Measurements from ENCODE around the gene BCL7C. TPM values are rescaled to one million over a fixed set of nuclear protein-coding genes. Genes with fewer than 3 reads are reported as not detected.
"Not testable (repeated sequence)": the region's sequence is repeated elsewhere in the genome, so short reads cannot be mapped to it uniquely, and the experiment has no call there.

The BCL7C gene
- polyA plus RNA-seq (2011; rRNA removed) (27.7 and 27.8 TPM in 2 replicates), polyA minus RNA-seq (2011; rRNA and poly(A)+ RNA removed) (10.8 and 11.1 TPM in 2 replicates)

DNA sequence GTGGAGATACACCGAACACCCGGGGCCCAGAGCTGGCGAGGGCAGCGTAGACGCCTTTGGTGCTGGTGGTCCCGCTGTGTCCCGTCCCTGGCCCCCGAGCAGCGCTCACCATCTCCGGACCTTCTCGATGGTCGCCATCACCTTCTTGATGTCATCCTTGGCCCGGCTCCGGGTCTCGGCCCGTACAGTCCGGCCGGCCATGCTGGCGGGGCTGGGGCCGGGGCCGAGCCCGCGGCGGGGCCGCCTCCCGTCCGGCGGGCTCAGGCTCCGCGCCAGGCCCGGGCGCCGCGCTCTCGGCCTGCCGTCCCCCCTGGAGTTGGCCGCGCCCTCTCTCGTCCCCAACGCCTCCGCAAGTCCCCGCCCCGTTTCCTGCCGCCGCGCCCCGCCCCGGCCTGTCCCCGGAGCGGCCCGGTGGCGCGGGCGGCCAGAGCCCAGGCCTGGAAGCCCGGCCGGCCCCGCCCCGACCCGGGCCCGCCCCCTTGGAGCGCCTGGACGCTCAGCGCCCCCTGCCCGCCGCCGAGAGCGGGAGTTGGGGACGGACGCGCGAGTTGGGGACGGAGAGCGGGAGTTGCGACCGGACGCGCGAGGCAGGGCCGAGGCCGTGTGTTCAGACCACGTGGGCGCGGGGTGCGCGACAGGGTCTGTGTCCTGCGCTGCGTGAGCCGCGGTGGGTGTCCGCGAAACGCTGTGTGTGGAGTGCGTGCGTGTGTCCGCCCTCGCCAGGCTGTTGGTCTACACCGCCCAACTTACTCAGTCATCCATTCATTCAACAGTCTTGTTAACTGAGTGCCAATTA, at the start of gene BCL7C:
Gene BCL7C (minus strand): TSS at position 334 of the 796 bp plus-strand sequence. CDS start 133 bp downstream, at position 201.
- Histone ChIP-seq H3K27me3 (ENCODE audit: control insufficient read depth, insufficient read depth, low read length) (no peaks in the 10 kb centered on the region), H3K4me3 (ENCODE audit: low read depth, low read length) (peak within 1 kb of the TSS; percentile 93), H3K27ac (ENCODE audit: low read depth, low read length) (peak within 1 kb of the TSS; percentile 57), H3K9me3 (ENCODE audit: control insufficient read depth, insufficient read depth, low read length) (peaks cover 4% of the 10 kb centered on the region; the same call in 1 of the 2 replicates)
- CTCF ChIA-PET = interaction anchor here (2.1 to 2.2 kb wide), 2 partner anchors 7 to 49 kb away, joined by 7 to 10 read pairs; no protein-coding TSS in a partner anchor
- TF ChIP-seq, protein P1, sequence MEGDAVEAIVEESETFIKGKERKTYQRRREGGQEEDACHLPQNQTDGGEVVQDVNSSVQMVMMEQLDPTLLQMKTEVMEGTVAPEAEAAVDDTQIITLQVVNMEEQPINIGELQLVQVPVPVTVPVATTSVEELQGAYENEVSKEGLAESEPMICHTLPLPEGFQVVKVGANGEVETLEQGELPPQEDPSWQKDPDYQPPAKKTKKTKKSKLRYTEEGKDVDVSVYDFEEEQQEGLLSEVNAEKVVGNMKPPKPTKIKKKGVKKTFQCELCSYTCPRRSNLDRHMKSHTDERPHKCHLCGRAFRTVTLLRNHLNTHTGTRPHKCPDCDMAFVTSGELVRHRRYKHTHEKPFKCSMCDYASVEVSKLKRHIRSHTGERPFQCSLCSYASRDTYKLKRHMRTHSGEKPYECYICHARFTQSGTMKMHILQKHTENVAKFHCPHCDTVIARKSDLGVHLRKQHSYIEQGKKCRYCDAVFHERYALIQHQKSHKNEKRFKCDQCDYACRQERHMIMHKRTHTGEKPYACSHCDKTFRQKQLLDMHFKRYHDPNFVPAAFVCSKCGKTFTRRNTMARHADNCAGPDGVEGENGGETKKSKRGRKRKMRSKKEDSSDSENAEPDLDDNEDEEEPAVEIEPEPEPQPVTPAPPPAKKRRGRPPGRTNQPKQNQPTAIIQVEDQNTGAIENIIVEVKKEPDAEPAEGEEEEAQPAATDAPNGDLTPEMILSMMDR (IDR thresholded peaks at IDR 0.05; ENCODE audit: low read depth, low read length) = peak; percentile 48
- DNase-seq (ENCODE audit: low read depth, low spot score) = no peak
- POLR2A ChIA-PET = interaction anchor here (0.6 to 0.8 kb wide), 3 partner anchors 19 to 260 kb away, joined by 3 to 4 read pairs (median 3); no protein-coding TSS in a partner anchor

DNA sequence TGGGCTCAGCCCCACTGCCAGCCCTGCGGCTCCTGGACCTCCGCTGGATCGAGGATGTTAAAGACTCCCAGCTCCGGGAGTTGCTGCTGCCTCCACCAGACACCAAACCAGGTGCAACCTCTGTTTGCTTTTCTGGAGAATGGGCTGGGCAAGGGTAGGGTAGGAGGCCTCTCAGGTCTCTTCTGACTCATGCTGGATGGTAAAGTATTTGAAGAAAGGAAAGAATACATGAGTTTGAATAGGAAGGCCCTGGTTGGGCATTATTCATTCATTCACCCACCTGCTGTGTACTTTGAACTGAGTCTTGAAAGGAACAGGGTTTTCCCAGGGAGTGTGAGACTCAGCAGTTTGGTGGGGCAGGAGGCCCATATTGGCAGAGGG, 48.5 kb upstream of the BCL7C start:
- TF ChIP-seq, protein P1 (IDR thresholded peaks at IDR 0.05; ENCODE audit: low read depth, low read length) = no peak
- ChIA-PET CTCF (interaction anchor here (0.7 to 2.5 kb wide), 9 partner anchors 8 to 416 kb away, joined by 3 to 20 read pairs (median 3); no protein-coding TSS in a partner anchor), POLR2A (interaction anchor here (0.6 kb wide), 3 partner anchors 65 to 530 kb away, joined by 3 to 4 read pairs (median 4); partner anchors contain the start of gene TGFB1I1)
- no peaks in the 10 kb centered on the region; the same call in 1 of the 2 replicates for H3K9me3 ChIP-seq (ENCODE audit: control insufficient read depth, insufficient read depth, low read length)
- no peak for DNase-seq (ENCODE audit: low read depth, low spot score)
- no peak overlapping the region for H3K4me3 ChIP-seq (ENCODE audit: low read depth, low read length)
- no peaks in the 10 kb centered on the region for H3K27me3 ChIP-seq (ENCODE audit: control insufficient read depth, insufficient read depth, low read length)
- no peak overlapping the region for H3K27ac ChIP-seq (ENCODE audit: low read depth, low read length)

DNA sequence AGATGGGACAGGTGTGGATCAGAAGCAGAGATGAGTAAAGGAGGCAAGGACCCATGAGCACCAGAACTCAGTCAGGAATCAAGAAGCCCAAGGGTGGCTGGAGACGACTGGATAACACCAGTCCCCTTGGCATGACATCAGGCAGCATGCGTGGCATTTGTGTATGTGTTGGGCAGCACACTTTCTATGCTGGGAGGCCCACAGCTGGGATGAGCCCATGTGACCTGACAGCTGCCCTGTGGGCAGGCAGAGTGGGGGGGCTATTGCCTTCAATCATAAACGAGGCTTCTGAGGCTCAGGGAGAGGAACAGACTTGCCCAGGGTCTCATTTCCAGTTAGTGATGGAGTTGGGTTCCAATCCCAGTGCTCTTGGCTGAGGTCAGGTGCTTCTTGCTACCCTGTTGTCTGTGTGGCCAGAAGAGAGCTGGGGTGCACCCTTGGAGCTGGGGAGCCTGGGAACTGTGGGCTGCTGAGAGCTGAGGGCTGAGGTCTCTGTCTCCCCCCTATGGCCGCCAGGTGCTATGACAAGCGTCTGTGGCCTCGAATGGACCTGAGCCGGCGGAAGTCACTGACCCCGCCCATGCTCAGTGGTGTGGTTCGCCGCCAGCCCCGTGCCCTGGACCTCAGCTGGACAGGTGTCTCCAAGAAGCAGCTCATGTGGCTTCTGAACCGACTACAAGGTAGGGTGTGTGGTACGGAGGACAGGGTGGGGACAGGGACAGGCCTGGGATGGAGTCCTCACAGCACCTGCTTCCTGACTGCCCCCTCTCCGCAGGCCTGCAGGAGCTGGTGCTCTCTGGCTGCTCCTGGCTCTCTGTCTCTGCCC, 47.9 kb upstream of the BCL7C start:
- ChIA-PET POLR2A (interaction anchor here (0.6 to 0.7 kb wide), 5 partner anchors 9 to 530 kb away, joined by 3 to 13 read pairs (median 4); partner anchors contain the start of genes CTF1 and TGFB1I1), CTCF (interaction anchor here (0.7 to 2.5 kb wide), 9 partner anchors 8 to 415 kb away, joined by 3 to 20 read pairs (median 3); no protein-coding TSS in a partner anchor)
- Histone ChIP-seq H3K27me3 (ENCODE audit: control insufficient read depth, insufficient read depth, low read length) (no peaks in the 10 kb centered on the region), H3K4me3 (ENCODE audit: low read depth, low read length) (no peak overlapping the region), H3K9me3 (ENCODE audit: control insufficient read depth, insufficient read depth, low read length) (no peaks in the 10 kb centered on the region; the same call in 1 of the 2 replicates), H3K27ac (ENCODE audit: low read depth, low read length) (no peak overlapping the region)
- DNase-seq (ENCODE audit: low read depth, low spot score) = no peak
- TF ChIP-seq, protein P1 (IDR thresholded peaks at IDR 0.05; ENCODE audit: low read depth, low read length) = peak; percentile 85

DNA sequence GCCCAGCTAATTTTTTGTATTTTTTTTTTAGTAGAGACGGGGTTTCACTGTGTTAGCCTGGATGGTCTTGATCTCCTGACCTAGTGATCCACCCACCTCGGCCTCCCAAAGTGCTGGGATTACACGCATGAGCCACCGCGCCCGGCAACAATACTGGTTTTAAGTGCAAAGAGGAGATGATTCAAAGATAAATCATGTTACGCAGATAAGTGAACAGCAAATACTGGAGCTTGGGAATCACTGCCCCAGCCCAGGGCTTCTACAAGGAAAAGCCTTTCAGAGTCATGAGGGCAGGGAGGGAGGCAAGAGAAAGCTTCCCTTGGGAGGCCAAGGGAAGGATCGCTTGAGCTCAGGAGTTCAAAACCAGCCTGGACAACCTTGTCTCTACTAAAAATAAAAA, 45.7 kb upstream of the BCL7C start:
- ChIA-PET POLR2A (interaction anchor here (0.9 to 1.1 kb wide), 2 partner anchors 10 to 15 kb away, joined by 3 to 5 read pairs; no protein-coding TSS in a partner anchor), CTCF (interaction anchor here (0.6 kb wide), 1 partner anchor 107 kb away, joined by 5 read pairs; no protein-coding TSS in a partner anchor)
- H3K27ac ChIP-seq (ENCODE audit: low read depth, low read length); H3K9me3 ChIP-seq (ENCODE audit: control insufficient read depth, insufficient read depth, low read length); H3K4me3 ChIP-seq (ENCODE audit: low read depth, low read length); H3K27me3 ChIP-seq (ENCODE audit: control insufficient read depth, insufficient read depth, low read length); DNase-seq (ENCODE audit: low read depth, low spot score): not testable (repeated sequence)

DNA sequence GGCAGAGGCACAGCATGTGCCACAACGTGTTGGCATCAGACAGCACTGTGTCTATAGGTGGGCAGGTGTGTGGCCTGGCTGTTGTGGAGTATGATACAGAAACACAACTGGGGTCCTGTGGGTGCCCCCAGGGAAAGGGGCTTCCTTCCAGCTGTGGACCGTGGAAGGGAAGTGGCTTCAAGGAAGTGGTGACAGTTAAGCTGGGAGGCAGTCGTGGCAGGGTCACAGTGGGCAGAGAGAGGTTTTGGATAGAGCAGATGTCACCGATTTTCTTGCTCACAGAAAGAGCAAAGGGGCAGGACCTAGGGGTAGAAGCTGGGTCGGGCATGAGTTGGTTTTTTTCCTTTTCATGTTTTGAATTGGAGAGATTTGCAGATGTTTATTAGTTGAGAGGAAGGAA, 43.8 kb upstream of the BCL7C start:
- POLR2A ChIA-PET = interaction anchor here (0.6 to 0.9 kb wide), 2 partner anchors 14 to 23 kb away, joined by 3 read pairs; partner anchors contain the start of gene FBXL19
- H3K27ac ChIP-seq (ENCODE audit: low read depth, low read length) = no peak overlapping the region
- CTCF ChIA-PET = no interaction called here

More for the DNA sequence above, 43.8 kb upstream of the BCL7C start:
- H3K27me3 ChIP-seq (ENCODE audit: control insufficient read depth, insufficient read depth, low read length) = no peaks in the 10 kb centered on the region
- TF ChIP-seq, protein P1 (IDR thresholded peaks at IDR 0.05; ENCODE audit: low read depth, low read length) = no peak
- DNase-seq (ENCODE audit: low read depth, low spot score) = no peak
- H3K9me3 ChIP-seq (ENCODE audit: control insufficient read depth, insufficient read depth, low read length) = no peaks in the 10 kb centered on the region
- H3K4me3 ChIP-seq (ENCODE audit: low read depth, low read length) = no peak overlapping the region
